ENCODE results near the gene DACH1.

GRCh38 chr13:71645467-71645866 is 221.5 kb downstream of the DACH1 start:
- TF ChIP-seq, protein P1, sequence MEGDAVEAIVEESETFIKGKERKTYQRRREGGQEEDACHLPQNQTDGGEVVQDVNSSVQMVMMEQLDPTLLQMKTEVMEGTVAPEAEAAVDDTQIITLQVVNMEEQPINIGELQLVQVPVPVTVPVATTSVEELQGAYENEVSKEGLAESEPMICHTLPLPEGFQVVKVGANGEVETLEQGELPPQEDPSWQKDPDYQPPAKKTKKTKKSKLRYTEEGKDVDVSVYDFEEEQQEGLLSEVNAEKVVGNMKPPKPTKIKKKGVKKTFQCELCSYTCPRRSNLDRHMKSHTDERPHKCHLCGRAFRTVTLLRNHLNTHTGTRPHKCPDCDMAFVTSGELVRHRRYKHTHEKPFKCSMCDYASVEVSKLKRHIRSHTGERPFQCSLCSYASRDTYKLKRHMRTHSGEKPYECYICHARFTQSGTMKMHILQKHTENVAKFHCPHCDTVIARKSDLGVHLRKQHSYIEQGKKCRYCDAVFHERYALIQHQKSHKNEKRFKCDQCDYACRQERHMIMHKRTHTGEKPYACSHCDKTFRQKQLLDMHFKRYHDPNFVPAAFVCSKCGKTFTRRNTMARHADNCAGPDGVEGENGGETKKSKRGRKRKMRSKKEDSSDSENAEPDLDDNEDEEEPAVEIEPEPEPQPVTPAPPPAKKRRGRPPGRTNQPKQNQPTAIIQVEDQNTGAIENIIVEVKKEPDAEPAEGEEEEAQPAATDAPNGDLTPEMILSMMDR (IDR thresholded peaks at IDR 0.05; ENCODE audit: low read depth, low read length) = no peak
- TF ChIP-seq, protein P2, sequence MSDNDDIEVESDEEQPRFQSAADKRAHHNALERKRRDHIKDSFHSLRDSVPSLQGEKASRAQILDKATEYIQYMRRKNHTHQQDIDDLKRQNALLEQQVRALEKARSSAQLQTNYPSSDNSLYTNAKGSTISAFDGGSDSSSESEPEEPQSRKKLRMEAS (IDR thresholded peaks at IDR 0.05; ENCODE audit: low read depth, low read length) = no peak
- no peak for TF ChIP-seq POLR2A (IDR thresholded peaks at IDR 0.05; ENCODE audit: extremely low read depth, insufficient read length)

Measured in NB4 (cell line).